ENCODE data around the gene ITGB5. TPM values are rescaled to one million over a fixed set of nuclear protein-coding genes. Genes with fewer than 3 reads are reported as not detected.

The ITGB5 gene
- total and polyA plus RNA-seq, 4 donors: 21.0 to 126 (median 43.7) TPM

GRCh38 chr3:124767264-124767663 is 119.9 kb downstream of the ITGB5 start:
- Histone ChIP-seq H3K36me3 (ENCODE audit: control insufficient read depth in 4 of 4, insufficient read depth in 4 of 4, low read length in 4 of 4) (peaks cover 10 to 27% (median 13%) of the 10 kb centered on the region in 4 donors), H3K9me3 (ENCODE audit: control insufficient read depth in 4 of 4, insufficient read depth in 3 of 4, low read length in 3 of 4) (no peaks in the 10 kb centered on the region), H3K27me3 (ENCODE audit: control insufficient read depth in 3 of 3, insufficient read depth in 3 of 3, low read length in 2 of 3) (no peaks in the 10 kb centered on the region), H3K4me1 (ENCODE audit: control insufficient read depth in 5 of 5, insufficient read depth in 5 of 5, low read length in 5 of 5) (peaks cover 3 to 22% (median 14%) of the 10 kb centered on the region in 5 donors), H3K9ac (ENCODE audit: insufficient read depth in 1 of 2, low read length in 2 of 2) (no peak overlapping the region), H3K4me3 (no peak overlapping the region), H3K27ac (ENCODE audit: low read depth in 1 of 2, low read length in 1 of 2) (no peak overlapping the region)
- WGBS, 2 donors: 88 to 93% methylated on average over 5 of the region's 5 CpGs
- no peak for TF ChIP-seq CTCF (IDR thresholded peaks at IDR 0.05; ENCODE audit: control extremely low read depth, extremely low read depth)
- DNase-seq: no peak
- ATAC-seq (ENCODE audit: insufficient read depth, low FRiP score): no peak

GRCh38 chr3:124766113-124767095 is 120.8 kb downstream of the ITGB5 start:
- DNase-seq (no peak), ATAC-seq (ENCODE audit: insufficient read depth, low FRiP score) (no peak)
- no peak for TF ChIP-seq CTCF (IDR thresholded peaks at IDR 0.05; ENCODE audit: control extremely low read depth, extremely low read depth)
- no peak overlapping the region for H3K4me3 ChIP-seq
- H3K27ac ChIP-seq (ENCODE audit: low read depth in 1 of 2, low read length in 1 of 2): no peak overlapping the region
- no peak overlapping the region for H3K9ac ChIP-seq (ENCODE audit: insufficient read depth in 1 of 2, low read length in 2 of 2)
- no peaks in the 10 kb centered on the region for H3K9me3 ChIP-seq (ENCODE audit: control insufficient read depth in 4 of 4, insufficient read depth in 3 of 4, low read length in 3 of 4)
- peaks cover 0 to 22% (median 10%) of the 10 kb centered on the region in 5 donors for H3K4me1 ChIP-seq (ENCODE audit: control insufficient read depth in 5 of 5, insufficient read depth in 5 of 5, low read length in 5 of 5)
- no peaks in the 10 kb centered on the region for H3K27me3 ChIP-seq (ENCODE audit: control insufficient read depth in 3 of 3, insufficient read depth in 3 of 3, low read length in 2 of 3)
- H3K36me3 ChIP-seq (ENCODE audit: control insufficient read depth in 4 of 4, insufficient read depth in 4 of 4, low read length in 4 of 4): peaks cover 10 to 27% (median 13%) of the 10 kb centered on the region in 4 donors
- 93 to 95% methylated on average over 16 of the region's 16 CpGs for WGBS, 2 donors

- Histone ChIP-seq H3K4me1 (ENCODE audit: control insufficient read depth in 5 of 5, insufficient read depth in 5 of 5, low read length in 5 of 5) (peaks cover 0 to 17% (median 2%) of the 10 kb centered on the region in 5 donors), H3K9me3 (ENCODE audit: control insufficient read depth in 4 of 4, insufficient read depth in 3 of 4, low read length in 3 of 4) (no peaks in the 10 kb centered on the region), H3K4me3 (no peak overlapping the region), H3K36me3 (ENCODE audit: control insufficient read depth in 4 of 4, insufficient read depth in 4 of 4, low read length in 4 of 4) (peaks cover 10 to 27% (median 13%) of the 10 kb centered on the region in 4 donors), H3K27me3 (ENCODE audit: control insufficient read depth in 3 of 3, insufficient read depth in 3 of 3, low read length in 2 of 3) (no peaks in the 10 kb centered on the region), H3K27ac (ENCODE audit: low read depth in 1 of 2, low read length in 1 of 2) (no peak overlapping the region), H3K9ac (ENCODE audit: insufficient read depth in 1 of 2, low read length in 2 of 2) (no peak overlapping the region)
- DNase-seq: no peak
- TF ChIP-seq CTCF (IDR thresholded peaks at IDR 0.05; ENCODE audit: control extremely low read depth, extremely low read depth): no peak
- ATAC-seq (ENCODE audit: insufficient read depth, low FRiP score): no peak
- WGBS, 2 donors: 91% methylated on average over 5 of the region's 5 CpGs
Measured at GRCh38 chr3:124765197-124765840, 121.8 kb downstream of the ITGB5 start.

All from lung (tissue), 12 donors.